Measurements from ENCODE around the gene SLC12A7.

The SLC12A7 gene

DNA sequence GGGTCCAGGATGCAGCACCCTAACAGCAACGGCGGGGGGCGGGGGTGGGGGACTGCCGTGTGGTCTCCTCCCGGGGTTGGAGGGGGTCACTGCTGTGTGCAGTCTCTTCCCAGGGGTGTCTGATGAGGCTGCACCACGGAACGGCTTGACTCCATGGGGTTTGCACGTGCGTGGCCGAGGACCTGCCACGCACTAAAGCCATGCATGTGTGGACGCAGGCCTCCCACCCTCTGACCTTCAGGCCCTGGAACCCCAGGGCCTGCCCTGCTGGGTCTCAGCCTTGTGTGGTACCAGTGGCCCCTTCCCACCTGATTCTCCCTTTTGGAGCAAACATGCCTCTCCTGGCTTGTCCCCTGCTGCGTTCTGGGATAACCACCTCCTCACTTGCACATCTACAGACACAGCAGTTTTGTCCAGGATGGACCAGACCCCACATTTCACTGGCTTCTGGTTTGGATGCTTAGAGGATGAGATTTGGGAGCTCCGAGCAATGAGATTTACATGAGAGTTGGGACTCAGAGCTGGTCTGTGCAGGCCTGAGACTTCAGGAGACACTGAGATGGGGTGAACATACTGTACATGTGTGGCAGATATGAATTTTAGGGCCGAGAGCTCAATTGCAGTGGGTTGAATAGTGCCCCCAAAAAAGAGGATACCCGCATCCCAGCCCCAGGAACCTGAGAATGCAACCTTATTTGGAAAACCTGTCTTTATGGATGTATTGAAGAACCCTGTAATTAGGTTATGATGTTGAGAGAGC lies 45.8 kb downstream of the SLC12A7 start:
- TF ChIP-seq, protein P1, sequence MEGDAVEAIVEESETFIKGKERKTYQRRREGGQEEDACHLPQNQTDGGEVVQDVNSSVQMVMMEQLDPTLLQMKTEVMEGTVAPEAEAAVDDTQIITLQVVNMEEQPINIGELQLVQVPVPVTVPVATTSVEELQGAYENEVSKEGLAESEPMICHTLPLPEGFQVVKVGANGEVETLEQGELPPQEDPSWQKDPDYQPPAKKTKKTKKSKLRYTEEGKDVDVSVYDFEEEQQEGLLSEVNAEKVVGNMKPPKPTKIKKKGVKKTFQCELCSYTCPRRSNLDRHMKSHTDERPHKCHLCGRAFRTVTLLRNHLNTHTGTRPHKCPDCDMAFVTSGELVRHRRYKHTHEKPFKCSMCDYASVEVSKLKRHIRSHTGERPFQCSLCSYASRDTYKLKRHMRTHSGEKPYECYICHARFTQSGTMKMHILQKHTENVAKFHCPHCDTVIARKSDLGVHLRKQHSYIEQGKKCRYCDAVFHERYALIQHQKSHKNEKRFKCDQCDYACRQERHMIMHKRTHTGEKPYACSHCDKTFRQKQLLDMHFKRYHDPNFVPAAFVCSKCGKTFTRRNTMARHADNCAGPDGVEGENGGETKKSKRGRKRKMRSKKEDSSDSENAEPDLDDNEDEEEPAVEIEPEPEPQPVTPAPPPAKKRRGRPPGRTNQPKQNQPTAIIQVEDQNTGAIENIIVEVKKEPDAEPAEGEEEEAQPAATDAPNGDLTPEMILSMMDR (IDR thresholded peaks at IDR 0.05; ENCODE audit: low read depth, low read length), result no peak
- in situ Hi-C loops (cut with HindIII; ENCODE audit: low sequenced_read_pairs), result no loop called here

GRCh38 chr5:1065143-1065750 lies 46.6 kb downstream of the SLC12A7 start:
- H3K4me3 ChIP-seq (ENCODE audit: low read depth, low read length), result no peak overlapping the region
- TF ChIP-seq, protein P1 (IDR thresholded peaks at IDR 0.05; ENCODE audit: low read depth, low read length), result no peak
- in situ Hi-C loops (cut with HindIII; ENCODE audit: low sequenced_read_pairs), result no loop called here
- no peak for DNase-seq (ENCODE audit: low read depth, low spot score)

More for the DNA sequence above, 45.8 kb downstream of the SLC12A7 start:
- DNase-seq (ENCODE audit: low read depth, low spot score), result no peak
- no peak overlapping the region for H3K4me3 ChIP-seq (ENCODE audit: low read depth, low read length)

- TF ChIP-seq, protein P1 (IDR thresholded peaks at IDR 0.05; ENCODE audit: low read depth, low read length), result no peak
- in situ Hi-C loops (cut with HindIII; ENCODE audit: low sequenced_read_pairs), result no loop called here
- no peak overlapping the region for H3K4me3 ChIP-seq (ENCODE audit: low read depth, low read length)
- DNase-seq (ENCODE audit: low read depth, low spot score), result no peak
Measured at GRCh38 chr5:1064383-1065142, 47.3 kb downstream of the SLC12A7 start.

DNA sequence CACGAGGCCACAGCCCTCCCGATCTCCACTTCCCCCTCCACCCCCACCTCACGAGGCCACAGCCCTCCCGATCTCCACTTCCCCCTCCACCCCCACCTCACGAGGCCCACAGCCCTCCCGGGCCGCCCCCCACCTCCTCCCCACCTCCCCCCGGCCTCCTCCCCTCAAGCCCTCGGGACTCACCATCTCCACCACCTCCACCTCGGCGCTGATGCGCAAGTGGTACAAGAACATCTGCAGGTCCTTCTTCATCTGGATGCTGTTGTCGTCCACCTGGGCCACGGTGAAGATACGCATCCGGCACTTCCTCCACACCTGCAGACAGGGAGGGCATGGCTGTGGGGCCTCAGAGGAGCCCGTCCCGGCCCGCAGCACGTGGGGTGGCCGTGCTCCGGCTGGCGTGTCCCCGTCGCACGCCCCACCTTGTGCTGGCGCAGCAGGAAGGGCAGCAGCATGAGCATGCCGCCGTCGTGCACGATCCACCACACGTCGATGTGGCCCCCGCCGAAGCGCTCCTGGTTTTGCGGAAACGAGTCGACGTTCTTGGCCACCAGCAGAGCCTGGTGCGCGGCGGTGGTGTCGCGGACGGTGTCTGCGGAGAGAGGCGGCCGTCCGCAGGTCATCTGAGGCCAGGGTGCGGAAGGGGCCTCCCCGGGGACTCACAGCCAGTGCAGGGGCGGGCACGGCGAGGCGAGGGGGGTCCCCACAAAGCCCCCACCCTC lies 48.0 kb downstream of the SLC12A7 start:
- in situ Hi-C loops (cut with HindIII; ENCODE audit: low sequenced_read_pairs), result no loop called here
- no peak overlapping the region for H3K4me3 ChIP-seq (ENCODE audit: low read depth, low read length)
- TF ChIP-seq, protein P1 (IDR thresholded peaks at IDR 0.05; ENCODE audit: low read depth, low read length), result no peak
- DNase-seq (ENCODE audit: low read depth, low spot score), result no peak

DNA sequence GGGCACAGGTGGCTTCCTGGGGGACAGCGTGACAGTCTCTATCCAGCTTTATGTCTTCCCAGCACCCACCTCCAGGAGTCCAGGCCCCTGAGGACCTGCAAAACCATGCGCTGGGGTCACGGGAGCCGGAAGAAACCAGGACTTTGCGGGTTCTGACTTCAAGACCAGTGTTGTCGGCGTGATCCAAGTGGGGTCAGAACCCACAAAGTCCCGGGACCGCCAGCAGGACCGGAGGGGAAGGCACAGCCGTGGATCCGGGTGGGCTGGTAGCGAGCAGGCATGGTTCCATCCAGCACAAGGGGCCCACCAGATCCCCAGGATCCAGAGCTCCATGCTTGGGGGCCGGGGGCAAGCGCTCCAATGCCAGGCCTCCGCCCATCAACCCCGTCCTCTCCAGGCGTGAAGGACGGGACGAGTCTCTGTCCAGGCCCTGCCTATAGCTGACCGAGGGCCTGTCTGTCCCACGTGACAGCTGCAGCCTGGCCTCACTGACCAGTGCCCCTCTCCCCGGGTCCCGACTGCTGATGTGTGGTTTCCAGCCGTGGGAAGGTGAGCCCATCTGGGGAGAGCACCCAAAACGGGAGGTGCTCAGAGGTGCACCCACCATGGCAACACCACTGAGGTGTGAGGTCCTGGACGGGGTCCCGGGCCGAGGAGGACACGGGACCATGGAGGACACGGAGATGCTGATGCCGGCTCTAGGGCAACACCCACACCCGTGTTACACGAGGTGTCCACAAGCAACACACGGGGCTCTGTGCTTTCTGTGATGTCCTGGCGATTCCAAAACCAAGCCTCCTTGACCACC lies 48.9 kb downstream of the SLC12A7 start:
- TF ChIP-seq, protein P1 (IDR thresholded peaks at IDR 0.05; ENCODE audit: low read depth, low read length), result no peak
- in situ Hi-C loops (cut with HindIII; ENCODE audit: low sequenced_read_pairs), result no loop called here
- H3K4me3 ChIP-seq (ENCODE audit: low read depth, low read length), result no peak overlapping the region
- no peak for DNase-seq (ENCODE audit: low read depth, low spot score)
